Amniotic epithelial cell (primary cell): ENCODE data around the gene ARHGEF1.

Experiments
- DNase-seq: peaks from one replicate; pipeline ENCODE4 v3.0.0-alpha.2; 2010; ENCODE audit warnings: low read depth

Gene ARHGEF1

DNA sequence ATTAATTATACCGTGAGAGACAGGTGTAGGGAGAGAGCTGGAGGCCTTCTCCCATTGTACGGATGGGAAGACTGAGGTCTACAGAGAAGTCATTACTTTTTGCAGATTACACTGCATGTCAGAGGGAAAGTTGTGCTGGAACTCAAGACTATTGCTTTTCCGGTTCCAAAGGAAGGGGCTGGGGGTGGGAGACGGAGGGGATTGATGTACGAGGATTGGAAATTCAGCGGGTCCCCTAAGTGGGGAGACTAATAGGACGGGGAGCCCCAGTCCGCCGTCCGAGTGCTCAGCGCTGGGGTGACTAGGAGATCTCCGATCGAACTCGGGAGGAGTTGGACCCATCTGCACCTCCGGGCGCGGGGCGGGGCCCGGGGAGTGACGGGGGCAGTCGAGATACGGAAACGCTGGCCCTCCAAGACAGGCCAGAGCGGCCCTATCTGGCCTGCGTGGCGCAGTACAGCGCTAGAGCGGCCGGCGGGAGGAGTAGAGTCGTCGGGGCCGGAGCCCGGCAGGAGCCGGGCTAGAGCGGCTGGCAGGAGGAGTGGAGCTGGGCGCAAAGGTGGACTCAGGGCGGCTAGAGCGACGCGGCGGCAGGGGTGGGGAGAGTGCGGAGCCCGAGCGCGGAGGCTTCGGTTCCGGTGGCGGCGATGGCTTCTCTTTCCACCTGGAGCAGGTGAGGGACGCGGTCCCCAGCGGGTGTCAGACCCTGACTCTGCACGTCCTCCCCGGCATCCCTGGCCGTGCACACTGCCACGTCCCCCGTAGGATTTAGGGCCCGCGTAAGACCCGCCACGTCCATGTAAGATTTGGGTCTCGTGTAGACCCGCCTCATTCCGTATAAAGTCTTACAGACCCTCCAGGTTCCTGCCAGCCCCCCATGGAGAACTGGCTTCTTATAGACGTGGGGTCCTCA is 1.1 kb downstream of the ARHGEF1 start:
- DNase-seq, result peak; percentile 96

DNA sequence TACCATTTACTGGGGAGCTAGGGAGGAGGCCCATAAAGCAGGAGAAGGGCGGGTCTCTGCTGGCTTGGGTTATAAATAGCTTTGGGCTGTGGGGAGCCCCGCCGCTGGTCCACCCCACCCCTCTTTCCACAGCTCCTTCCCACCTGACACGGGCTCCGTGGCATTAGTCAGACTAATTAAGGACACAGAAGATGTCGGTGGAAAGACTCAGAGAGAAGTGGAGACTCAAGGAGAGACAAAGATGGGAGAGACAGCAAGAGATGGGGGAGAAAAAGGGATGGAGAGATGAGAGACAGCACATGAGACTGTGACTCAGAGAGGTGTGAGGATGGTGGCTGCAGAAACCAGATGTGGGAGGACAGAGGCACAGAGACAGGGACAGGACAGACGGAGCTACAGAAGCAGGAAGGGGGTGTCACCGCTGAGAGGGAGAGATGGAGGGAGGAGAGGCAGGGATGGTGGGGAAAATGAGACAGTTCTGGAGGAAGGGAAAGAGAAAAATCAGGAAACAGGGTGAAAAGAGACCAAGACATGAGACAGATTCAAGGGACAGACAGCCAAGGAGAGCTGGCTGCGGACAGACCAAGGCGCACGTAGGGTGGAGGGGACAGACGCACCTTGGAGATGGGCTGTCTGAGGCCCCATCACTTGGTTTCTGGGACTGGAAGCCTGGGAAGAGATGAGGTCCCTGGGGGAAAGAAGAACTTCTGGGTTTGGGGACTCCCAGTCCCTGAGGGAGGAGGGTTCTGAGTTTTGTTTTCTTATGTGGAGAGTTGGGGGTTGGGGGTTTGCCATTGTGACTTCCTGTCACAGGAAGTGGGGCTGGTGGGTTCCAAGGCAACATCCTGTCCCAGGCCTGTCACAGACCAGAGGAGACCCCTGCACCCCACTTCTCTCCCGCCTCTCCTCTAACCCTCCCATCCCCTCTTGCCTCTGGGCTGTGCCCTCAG is 4.1 kb downstream of the ARHGEF1 start:
- DNase-seq, result no peak

DNA sequence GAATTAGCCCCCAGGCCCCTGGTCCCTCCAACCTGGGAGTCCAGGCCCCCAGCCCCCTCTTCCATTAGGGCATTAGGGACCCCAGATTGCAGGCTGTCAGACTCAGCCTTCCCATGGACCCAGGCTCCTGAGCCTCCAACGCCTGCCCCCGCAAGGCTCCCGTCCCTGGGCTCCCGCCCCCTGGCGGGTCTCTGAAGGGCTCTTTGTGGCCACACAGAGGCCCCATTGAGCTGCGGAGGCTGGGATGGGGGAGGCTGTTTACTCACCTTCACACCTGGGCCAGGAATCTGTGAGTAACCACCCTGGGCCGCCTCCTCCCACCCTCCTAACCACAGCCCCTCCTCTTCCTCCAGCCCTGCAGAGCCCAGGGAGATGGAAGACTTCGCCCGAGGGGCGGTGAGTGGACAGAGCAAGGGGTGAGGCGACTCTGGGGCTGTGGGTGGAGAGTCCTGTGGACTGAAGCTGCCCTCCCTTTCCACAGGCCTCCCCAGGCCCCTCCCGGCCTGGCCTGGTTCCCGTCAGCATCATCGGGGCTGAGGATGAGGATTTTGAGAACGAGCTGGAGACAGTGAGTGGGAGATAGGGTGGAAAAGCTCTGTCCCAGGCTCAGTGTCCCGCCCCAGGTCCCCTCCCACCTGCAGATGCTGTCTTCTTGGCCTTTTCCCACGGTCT is 4.9 kb downstream of the ARHGEF1 start:
- DNase-seq, result peak; percentile 86

DNA sequence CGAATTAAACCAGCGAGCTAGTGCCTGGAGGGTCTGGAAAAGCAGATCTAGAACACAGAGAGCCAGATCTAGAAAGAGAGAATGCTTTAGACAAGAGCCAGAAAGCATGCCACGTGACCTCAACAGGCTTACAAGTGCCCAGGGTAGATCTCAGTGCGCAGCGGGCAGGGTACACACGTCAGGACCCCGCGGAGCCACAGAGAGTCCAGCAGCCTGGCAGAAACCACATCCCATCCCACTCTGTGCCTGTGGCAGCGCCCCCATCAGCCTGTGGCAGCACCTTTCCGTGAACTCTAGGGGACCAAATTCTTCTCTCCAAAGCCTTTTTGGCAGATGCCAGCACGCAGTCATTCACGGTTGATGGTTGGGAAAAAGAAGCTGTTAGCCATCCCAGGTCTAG is 5.9 kb downstream of the ARHGEF1 start:
- DNase-seq, result no peak

DNA sequence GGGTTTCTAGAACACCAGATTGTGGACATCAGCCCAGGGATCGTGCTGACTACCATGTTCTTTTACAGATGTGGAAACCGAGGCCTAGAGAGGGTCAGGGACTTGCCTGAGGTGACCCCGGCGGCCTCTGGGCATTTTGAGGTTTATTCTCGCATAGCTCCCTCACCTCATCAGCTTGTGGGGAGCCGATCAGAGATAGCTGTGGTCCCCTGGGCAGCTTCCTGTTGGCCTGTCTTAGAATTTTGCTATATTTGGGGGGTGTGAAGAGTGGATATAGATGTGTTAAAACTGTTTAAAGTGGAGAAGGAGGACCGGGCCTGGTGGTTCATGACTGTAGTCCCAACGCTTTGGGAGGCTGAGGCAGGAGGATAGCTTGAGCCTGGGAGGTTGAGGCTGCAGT is 6.9 kb downstream of the ARHGEF1 start:
- DNase-seq, result no peak

DNA sequence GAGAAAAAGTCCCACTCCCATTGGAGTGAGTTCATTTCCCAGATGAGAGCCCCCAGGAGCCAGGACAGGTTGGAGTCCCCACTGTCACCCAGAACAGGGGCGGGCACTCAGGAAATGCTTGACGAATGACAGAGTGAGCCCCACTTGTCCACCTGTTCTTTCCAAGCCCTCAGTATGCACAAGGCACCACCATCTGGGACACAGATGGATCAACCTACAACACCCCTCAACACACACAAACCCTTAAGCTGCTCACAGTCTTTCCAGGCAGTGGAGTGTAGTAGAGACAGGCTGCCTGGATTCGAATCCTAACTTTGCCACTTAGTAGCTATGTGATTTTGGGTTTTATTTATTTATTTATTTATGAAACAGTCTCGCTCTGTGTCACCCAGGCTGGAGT is 8.0 kb downstream of the ARHGEF1 start:
- no peak for DNase-seq

DNA sequence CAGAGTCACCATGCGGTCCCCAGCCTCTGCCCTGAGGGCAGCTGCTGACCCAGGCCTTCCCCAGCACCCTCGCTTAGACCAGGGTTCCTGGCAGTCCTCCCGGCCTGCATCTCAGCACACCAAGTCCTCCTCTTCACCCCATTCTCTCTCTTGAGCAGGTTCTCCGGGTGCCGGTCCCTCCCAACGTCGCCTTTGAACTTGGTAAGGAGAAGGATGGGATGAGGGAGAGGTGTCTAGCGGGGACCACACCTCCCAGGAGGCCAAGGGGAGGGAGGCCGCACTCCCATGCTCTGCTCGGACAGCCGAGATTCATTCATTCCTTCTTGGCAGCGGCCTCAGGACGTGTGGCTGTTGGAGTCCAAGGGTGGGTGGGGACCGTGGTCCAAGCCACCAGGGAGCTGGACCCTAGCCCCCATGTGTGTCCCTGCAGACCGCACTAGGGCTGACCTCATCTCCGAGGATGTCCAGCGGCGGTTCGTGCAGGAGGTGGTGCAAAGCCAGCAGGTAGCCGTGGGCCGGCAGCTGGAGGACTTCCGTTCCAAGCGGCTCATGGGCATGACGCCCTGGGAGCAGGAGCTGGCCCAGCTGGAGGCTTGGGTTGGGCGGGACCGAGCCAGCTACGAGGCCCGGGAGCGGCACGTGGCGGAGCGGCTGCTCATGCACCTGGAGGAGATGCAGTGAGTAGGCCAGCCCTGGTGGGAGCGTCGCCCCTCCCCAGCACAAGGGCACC is 9.4 kb downstream of the ARHGEF1 start:
- no peak for DNase-seq

DNA sequence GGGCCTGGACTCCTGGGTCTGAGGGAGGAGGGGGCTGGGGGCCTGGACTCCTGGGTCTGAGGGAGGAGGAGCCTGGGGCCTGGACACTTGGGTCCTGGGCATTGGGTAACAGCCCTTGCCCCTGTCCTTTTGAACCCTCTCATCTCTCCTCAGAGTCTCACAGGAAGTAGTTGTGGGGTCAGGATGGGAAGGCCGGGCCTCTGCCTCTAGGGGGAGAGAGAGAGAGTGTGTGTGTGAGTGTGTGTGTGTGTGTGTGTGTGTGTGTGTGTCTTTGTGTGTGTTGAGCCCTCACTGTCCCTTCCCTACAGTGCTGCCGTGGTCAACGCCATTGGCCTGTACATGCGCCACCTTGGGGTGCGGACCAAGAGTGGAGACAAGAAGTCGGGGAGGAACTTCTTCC is 10.9 kb downstream of the ARHGEF1 start:
- DNase-seq, result no peak

DNA sequence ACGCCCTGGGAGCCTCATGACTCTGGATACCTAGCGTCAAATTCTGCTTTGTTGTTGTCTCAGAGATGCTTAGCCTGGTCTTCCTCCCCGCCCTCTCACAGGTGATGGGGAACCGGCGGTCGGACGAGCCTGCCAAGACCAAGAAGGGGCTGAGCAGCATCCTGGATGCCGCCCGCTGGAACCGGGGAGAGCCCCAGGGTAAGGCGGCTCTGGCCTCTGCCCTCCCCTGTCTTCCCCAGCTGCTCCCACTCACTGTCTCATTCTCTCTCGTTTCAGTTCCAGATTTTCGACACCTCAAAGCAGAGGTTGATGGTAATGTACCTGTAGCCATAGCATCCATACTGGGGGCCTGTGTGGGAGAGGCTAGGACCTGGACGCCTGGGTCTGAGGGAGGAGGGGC is 11.4 kb downstream of the ARHGEF1 start:
- no peak for DNase-seq

DNA sequence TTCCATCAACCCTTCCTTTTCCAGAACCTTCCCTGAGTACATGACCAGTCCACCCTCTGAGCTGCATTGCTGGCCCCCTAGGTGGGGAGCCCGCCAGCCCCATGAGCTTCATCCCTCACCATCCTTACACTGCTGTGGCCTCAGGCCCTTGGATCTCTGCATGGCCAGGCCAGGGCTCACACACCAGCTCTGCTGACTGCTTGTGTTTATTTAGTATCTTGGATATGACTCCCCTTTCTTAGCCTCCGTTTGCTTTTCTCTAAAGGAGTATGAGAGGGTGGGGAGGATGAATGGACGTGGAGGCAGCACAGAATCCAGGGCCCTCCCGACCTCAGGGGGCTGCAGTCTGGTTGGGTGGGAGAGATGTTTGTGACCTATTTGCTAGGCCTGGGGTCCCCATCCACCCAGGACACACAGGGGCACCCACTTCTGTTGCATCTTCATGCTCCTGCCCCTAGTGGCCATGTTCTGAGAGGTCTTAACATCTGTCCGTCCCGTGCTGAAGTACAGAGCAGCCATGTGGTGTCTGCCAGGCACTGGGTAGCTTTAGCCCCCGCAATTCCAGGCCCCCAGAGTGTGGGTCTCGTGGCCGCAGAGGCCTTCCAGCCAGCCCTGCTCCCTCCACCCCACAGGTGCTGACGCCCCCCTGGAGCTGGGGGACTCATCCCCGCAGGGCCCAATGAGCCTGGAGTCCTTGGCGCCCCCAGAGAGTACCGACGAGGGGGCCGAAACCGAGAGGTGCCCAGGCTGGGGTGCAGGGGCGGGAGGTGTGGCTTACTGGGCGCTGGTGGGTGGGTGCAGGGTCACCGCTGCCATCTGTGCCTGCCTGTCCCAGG is 13.0 kb downstream of the ARHGEF1 start:
- no peak for DNase-seq

DNA sequence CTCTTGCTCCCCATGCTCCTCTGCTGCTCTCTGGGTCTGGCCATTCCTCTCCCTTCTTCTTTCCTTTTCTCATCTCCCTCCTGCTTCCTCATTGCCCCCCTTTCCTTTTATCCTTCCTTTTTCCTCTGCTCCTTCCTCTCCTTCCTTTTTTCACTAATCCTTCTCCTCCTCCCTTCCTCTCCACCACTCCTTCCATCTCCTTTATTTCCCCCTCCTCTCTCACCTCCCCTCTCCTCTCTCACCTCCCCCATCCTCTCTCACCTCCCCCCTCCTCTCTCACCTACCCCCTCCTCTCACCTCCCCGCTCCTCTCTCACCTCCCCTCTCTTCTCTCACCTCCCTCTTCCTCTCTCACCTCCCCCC is 13.6 kb downstream of the ARHGEF1 start:
- no peak for DNase-seq

DNA sequence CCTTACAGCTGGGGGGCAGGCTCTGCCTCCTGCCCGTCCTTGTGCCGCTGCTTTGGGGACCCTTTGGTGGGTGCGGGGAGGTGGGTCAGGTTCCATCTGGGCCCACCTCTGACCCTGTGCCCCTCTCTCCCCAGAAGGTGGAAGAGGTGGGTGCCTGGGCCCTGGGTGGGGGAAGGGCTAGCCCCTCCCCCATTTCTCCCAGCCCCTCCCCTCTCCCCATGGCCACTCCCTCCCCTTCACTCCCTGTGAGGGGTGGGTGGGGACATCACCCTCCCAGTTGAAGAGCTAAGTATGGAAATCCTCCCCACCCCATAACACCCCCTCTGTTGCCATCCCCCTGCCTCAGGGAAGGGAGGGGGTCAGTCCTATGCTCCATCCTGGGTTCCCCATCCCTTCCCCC is 14.2 kb downstream of the ARHGEF1 start:
- DNase-seq, result no peak

DNA sequence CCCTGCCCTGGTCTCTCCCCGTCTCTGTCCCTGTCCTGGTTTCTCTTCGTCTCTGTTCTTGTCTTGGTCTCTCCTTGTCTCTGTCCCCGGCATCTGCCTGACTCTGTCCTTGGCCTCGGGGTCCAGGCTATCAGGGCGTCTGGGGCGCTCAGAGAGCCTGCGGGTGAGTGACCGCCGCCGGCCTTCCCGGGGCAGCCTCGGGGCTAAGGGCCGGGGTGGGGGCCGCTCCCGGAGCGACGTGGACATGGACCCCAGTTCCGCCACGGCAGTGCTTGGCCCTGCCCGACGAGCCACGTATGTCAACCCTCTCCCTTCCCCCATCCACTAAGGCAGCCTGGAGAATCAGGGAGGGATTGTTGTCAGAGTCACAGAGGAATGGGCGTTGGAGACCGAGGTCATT is 14.8 kb downstream of the ARHGEF1 start:
- no peak for DNase-seq

DNA sequence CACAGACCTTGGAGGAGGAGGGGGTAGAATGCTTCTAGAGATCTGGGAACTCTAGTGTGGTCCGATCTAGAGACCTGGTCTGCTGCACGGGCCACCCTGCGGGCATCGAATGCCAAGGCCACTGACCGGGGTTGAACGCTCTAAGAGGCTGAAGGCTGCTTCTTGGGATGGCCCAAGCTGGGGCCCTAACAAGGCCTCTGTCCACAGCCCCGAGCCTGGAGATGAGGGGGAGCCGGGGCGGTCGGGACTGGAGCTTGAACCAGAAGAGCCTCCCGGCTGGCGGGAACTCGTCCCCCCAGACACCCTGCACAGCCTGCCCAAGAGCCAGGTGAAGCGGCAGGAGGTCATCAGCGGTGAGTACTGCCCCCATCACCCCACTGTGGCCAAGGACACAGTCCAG is 15.3 kb downstream of the ARHGEF1 start:
- DNase-seq, result no peak

DNA sequence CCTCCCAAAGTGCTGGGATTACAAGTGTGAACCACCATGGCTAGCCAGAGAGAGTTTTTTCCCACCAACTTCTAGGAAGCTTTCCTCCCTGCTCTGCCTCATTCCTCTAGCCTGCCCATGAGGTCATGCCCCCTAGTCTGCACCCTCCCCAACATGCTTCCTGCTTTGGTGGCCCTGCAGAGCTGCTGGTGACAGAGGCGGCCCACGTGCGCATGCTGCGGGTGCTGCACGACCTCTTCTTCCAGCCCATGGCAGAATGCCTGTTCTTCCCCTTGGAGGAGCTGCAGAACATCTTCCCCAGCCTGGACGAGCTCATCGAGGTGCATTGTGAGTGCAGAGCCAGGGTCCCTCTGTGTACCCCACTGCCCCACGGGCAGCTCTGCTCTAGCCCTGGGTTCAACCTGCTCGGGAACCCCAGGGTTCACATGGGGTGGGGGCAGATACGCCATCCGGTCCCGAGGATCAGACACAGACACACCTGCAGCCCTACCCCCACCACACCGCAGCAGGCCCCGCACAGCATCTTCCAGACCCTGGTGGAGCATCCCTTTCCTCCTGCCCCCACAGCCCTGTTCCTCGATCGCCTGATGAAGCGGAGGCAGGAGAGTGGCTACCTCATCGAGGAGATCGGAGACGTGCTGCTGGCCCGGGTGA is 18.9 kb downstream of the ARHGEF1 start:
- DNase-seq, result no peak

DNA sequence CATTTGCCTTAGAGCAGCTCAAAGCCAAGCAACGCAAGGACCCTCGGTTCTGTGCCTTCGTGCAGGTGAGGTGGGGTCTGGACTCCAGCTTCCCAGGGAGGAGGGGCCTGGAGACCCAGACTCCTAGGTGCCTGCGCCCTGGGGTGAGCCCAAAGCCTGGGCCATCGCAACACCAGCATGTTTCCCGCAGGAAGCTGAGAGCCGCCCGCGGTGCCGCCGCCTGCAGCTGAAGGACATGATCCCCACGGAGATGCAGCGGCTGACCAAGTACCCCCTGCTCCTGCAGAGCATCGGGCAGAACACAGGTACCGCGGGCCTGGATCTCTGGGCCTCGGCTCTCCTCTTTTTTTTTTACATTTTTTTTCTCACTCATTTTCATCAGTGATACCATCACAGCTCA is 19.6 kb downstream of the ARHGEF1 start:
- no peak for DNase-seq

DNA sequence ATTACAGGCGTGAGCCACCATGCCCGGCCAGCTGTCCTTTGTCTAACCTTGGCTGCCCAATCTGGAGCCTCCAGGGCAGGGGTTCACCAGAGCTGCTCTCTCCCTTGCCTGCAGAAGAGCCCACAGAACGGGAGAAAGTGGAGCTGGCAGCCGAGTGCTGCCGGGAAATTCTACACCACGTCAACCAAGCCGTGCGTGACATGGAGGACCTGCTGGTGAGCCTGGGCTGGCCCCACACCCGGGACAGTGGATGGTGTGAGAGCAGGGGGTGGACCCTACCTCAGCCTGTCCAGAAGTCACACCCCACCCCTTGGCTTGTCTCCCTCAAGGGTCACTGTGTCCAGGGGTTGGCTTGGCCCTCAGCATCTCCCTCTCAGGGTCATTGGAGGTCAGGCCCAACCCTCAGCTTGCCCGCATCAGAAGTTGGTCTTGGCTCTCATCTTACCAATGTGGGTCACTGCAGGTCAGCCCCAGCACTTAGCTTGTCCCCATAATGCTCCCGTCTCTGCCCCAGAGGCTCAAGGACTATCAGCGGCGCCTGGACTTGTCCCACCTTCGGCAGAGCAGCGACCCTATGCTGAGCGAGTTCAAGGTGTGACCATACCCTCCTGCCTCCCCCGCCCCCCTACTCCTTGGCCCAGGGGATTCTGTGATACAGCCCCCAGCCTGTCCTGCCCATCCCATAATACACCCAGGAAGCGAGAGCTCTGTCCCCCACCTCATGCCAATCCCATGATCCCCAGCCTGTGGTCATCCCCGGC is 20.4 kb downstream of the ARHGEF1 start:
- DNase-seq, result no peak

DNA sequence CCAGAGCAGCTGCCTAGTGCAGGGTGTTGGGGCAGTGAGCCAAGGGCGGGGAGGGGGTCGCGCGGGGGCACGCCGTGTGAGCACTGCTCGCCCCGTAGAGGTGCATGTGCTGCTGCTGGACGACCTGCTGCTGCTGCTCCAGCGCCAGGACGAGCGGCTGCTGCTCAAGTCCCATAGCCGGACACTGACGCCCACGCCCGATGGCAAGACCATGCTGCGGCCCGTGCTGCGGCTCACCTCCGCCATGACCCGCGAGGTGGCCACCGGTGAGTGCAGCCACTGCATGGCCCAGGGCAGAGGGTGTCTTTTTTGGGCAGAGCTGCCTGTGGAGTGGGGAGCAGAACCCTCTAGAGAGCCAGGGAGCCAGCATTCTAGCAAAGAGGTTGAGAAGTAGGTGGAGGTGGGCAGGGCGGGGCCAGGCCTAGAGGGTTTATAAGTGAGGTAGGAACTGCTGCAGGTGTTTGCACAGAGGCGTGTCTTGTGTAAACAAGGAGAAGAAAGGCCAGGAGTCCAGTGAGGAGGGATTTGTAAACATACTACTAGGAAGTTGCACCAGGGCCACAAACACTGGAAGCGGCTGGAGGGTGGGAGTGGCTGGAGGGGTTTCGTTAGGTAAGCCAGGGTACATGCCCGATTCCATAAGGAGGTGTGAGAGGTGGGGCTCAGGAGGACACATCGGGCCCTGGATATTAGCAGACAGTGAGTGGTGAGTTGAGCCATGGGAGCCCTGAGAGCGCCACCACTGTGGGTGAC is 21.3 kb downstream of the ARHGEF1 start:
- DNase-seq, result no peak
